ENCODE results near the gene CAND2. TPM values are rescaled to one million over a fixed set of nuclear protein-coding genes. Genes with fewer than 3 reads are reported as not detected.
"Not testable (repeated sequence)": the region's sequence is repeated elsewhere in the genome, so short reads cannot be mapped to it uniquely, and the experiment has no call there.

The CAND2 gene
- total and polyA plus RNA-seq, 9 donors, result 3.5 to 25.1 (median 16.6) TPM

DNA sequence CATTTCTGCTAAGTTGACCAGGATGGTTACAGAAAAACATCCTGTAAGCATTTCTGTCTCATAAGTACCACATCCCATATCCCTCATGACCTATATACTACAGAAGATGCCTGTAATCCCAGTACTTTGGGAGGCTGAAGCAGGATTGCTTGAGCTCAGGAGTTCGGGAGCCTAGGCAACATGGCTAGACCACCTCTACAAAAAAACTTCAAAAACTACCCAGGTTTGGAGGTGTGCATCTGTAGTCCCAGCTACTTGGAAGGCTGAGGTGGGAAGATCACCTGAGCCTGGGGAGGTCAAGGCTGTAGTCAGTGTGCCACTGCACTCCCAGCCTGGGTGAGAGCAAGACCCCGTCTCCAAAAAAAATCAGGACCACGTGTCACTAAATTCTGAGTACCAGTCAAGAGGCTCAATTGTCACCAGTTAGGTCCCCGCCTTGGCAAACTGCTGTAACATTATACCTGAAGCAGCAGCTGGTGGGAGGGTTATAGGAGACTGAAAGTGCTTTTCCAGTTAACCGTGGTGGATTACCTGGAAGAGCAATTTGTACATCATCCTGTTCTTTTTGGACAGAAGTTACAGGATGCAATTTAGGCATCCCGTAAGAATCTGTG, 38.7 kb downstream of the CAND2 start:
- no peaks in the 10 kb centered on the region for H3K9me3 ChIP-seq
- no peak overlapping the region for H3K27ac ChIP-seq
- no peak for TF ChIP-seq POLR2A (IDR thresholded peaks at IDR 0.05)
- TF ChIP-seq, protein P1, sequence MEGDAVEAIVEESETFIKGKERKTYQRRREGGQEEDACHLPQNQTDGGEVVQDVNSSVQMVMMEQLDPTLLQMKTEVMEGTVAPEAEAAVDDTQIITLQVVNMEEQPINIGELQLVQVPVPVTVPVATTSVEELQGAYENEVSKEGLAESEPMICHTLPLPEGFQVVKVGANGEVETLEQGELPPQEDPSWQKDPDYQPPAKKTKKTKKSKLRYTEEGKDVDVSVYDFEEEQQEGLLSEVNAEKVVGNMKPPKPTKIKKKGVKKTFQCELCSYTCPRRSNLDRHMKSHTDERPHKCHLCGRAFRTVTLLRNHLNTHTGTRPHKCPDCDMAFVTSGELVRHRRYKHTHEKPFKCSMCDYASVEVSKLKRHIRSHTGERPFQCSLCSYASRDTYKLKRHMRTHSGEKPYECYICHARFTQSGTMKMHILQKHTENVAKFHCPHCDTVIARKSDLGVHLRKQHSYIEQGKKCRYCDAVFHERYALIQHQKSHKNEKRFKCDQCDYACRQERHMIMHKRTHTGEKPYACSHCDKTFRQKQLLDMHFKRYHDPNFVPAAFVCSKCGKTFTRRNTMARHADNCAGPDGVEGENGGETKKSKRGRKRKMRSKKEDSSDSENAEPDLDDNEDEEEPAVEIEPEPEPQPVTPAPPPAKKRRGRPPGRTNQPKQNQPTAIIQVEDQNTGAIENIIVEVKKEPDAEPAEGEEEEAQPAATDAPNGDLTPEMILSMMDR (IDR thresholded peaks at IDR 0.05), result no peak
- TF ChIP-seq EP300 (IDR thresholded peaks at IDR 0.05), result no peak
- no peak for DNase-seq
- H3K36me3 ChIP-seq, result no peaks in the 10 kb centered on the region
- H3K27me3 ChIP-seq, result no peaks in the 10 kb centered on the region
- peaks cover 3% of the 10 kb centered on the region for H3K4me1 ChIP-seq (ENCODE audit: insufficient read depth)
- 71 to 78% (median 72%) methylated on average over 6 of the region's 6 CpGs for WGBS, 3 donors
- intact Hi-C loops (cut with DNase I), result no loop called here
- no peak overlapping the region for H3K4me3 ChIP-seq

DNA sequence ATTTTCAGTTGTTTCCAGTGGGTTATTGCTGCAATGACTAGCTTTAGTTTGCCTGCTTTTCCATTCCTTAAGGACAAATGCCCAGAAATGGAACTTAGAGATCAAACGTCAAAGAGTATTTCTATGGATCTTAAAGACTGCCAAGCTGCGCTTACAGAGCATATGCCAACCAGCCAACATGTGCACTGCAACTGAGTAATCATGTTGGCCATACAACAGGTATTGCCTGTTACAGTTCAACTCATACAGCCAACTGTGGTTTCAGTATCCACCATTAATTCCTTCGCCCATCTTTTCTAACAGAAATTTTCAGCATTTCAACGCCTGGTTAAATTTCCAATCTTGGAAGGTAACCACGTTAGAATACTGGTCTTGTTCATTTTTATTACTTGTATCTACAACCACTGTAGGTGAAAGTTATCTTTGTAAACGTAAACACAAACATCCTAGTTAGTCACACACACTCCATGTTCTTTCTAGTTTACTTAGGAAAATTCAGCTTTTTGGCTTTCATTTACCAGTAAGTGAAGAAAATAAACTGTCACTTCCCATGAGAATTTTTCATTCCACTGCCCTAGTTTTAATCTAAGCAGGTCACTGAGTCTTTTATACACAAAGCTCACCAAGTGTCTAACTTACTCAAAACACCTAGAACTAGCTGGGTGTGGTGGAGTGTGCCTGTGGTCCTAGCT, 41.0 kb downstream of the CAND2 start:
- no peaks in the 10 kb centered on the region for H3K36me3 ChIP-seq
- TF ChIP-seq, protein P1 (IDR thresholded peaks at IDR 0.05), result no peak
- TF ChIP-seq EP300 (IDR thresholded peaks at IDR 0.05), result no peak
- TF ChIP-seq POLR2A (IDR thresholded peaks at IDR 0.05), result no peak

DNA sequence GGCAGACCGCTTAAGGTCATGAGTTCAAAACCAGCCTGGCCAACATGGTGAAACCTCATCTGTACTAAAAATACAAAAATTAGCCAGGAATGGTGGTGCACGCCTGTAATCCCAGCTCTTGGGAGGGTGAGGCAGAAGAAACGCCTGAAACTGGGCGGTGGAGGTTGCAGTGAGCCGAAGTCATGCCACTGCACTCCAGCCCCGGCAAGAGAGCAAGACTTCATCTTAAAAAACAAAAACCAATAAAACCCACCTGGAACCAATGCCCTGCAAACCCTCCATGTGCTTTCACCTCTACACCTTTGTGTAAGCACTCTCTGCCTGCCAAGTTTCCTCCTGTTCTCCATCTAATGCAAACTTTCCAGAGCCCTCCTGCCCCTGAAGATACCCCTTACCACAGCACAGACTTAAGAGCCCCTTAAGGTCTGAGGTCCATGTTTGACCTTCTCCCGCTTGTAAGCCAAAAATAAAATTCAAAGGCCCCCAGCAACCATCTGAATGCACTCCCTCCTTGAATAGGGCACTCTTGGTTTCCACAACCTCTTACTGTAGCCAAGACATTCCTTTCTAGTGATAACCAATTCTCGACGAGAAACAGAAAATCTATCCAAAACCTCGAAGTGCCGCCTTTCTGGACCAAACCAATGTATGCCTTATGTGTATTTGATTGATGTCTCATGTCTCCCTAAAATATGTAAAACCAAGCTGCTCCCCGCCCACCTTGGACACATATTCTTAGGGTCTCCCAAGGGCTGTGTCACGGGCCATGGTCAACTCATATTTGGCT, 41.9 kb downstream of the CAND2 start:
- H3K27ac ChIP-seq, result no peak overlapping the region
- DNase-seq, result no peak
- no peak overlapping the region for H3K4me3 ChIP-seq
- no peaks in the 10 kb centered on the region for H3K36me3 ChIP-seq
- H3K4me1 ChIP-seq (ENCODE audit: insufficient read depth), result peaks cover 3% of the 10 kb centered on the region
- H3K27me3 ChIP-seq, result no peaks in the 10 kb centered on the region
- intact Hi-C loops (cut with DNase I), result no loop called here
- no peak for TF ChIP-seq POLR2A (IDR thresholded peaks at IDR 0.05)
- TF ChIP-seq, protein P1 (IDR thresholded peaks at IDR 0.05), result no peak
- TF ChIP-seq EP300 (IDR thresholded peaks at IDR 0.05), result no peak
- H3K9me3 ChIP-seq, result no peaks in the 10 kb centered on the region
- WGBS, 3 donors, result 31 to 54% (median 41%) methylated on average over 13 of the region's 13 CpGs

More for the DNA sequence above, 41.0 kb downstream of the CAND2 start:
- Histone ChIP-seq H3K4me1 (ENCODE audit: insufficient read depth) (peaks cover 3% of the 10 kb centered on the region), H3K4me3 (no peak overlapping the region), H3K27me3 (no peaks in the 10 kb centered on the region), H3K9me3 (no peaks in the 10 kb centered on the region), H3K27ac (no peak overlapping the region)
- intact Hi-C loops (cut with DNase I), result no loop called here
- DNase-seq, result no peak
- 64 to 68% (median 65%) methylated on average over 6 of the region's 6 CpGs for WGBS, 3 donors

DNA sequence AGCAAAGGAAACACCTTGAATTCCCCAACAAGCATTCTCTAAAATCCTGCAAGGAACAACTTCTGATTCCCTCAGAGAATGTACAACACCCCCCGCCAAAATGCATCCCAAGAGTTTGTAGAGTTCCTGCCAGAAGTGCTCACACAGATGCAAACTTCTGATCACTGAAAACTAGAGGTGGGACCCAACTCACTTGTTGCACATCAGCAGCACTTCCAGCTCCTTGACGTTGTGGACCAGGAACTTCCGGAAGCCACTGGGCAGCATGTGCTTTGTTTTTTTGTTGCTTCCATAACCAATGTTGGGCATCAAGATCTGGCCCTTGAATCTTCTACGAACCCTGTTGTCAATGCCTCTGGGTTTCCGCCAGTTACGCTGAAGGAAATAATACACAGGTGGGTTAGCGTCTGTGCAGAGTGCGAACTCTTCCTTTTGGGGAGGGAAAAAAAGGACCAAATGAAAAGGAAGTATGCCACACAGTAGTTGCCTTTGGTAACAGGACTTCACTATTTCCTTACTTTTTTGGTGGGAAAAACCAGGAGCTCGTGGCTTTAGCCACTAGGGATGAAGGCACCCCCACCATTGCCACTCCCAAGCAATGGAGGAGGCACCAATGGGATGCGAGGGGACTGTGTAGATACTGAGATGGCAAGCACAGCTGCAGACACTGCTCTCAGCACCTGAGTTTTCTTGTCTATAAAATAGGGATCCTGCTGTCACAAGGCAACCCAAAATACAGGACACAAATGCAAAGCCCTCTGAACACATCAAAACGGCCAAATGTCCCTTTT, 42.9 kb downstream of the CAND2 start:
- WGBS, 3 donors, result 60 to 68% (median 65%) methylated on average over 11 of the region's 11 CpGs
- no peaks in the 10 kb centered on the region for H3K9me3 ChIP-seq
- no peaks in the 10 kb centered on the region for H3K36me3 ChIP-seq
- no peaks in the 10 kb centered on the region for H3K27me3 ChIP-seq
- H3K4me1 ChIP-seq (ENCODE audit: insufficient read depth), result peaks cover 3% of the 10 kb centered on the region
- TF ChIP-seq, protein P1 (IDR thresholded peaks at IDR 0.05), result no peak
- TF ChIP-seq POLR2A (IDR thresholded peaks at IDR 0.05), result no peak
- TF ChIP-seq EP300 (IDR thresholded peaks at IDR 0.05), result no peak
- H3K27ac ChIP-seq, result no peak overlapping the region
- no peak overlapping the region for H3K4me3 ChIP-seq
- no peak for DNase-seq
- intact Hi-C loops (cut with DNase I), result no loop called here

DNA sequence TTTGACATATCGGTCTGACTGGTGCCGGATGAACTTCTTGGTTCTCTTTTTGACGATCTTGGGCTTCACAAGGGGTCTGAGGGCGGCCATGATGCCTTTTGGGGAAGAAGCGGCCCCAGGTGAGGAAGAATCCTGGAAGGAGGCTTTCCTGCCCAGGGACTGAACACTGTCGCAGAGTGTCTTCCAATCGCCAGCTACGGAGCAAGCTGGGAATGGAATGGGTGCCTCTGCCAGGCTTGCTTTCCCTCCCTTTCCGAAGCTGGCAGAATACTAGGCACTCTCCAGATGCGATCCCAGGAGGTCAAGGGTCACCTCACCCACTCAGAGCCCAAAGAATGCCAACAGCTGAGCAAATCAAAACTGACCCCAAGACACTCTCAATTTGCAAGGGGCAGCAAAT, 43.7 kb downstream of the CAND2 start:
- H3K4me3 ChIP-seq, result peak overlapping the region; percentile 71
- H3K27ac ChIP-seq; H3K36me3 ChIP-seq; DNase-seq; intact Hi-C loops (cut with DNase I); H3K27me3 ChIP-seq; H3K4me1 ChIP-seq (ENCODE audit: insufficient read depth); H3K9me3 ChIP-seq: not testable (repeated sequence)
- 27 to 38% (median 31%) methylated on average over 10 of the region's 10 CpGs for WGBS, 3 donors
